GM12878 (cell line): Measurements from ENCODE around the gene NEU3. TPM values are rescaled to one million over a fixed set of nuclear protein-coding genes. Genes with fewer than 3 reads are reported as not detected.

Experiments
- ASH2L ChIP-seq: fragments of 300-600, 200-600 bp; sonication (generic); IDR thresholded peaks from 2 replicates; pipeline ENCODE4 v1.6.1; 2017; ENCODE audit warnings: low read depth, mild to moderate bottlenecking, borderline replicate concordance
- CBFB ChIP-seq: IDR thresholded peaks from 2 replicates; pipeline ENCODE4 v1.6.1; 2016; ENCODE audit warnings: antibody characterized with exemption, low read depth
- CBX3 ChIP-seq: fragments of 200-600 bp; sonication (generic); IDR thresholded peaks from 2 replicates; pipeline ENCODE4 v1.6.1; 2016; ENCODE audit warnings: low read depth, borderline replicate concordance
- CHD4 ChIP-seq: fragments of 200-600 bp; sonication (generic); IDR thresholded peaks from 2 replicates; pipeline ENCODE4 v1.6.1; 2016; ENCODE audit warnings: mild to moderate bottlenecking
- GABPA ChIP-seq: IDR thresholded peaks from 2 replicates; pipeline ENCODE4 v1.6.1; 2014; ENCODE audit warnings: antibody characterized with exemption, low read depth, mild to moderate bottlenecking, inconsistent platforms
- HDAC6 ChIP-seq: fragments of 200-600 bp; sonication (generic); IDR thresholded peaks from one replicate; pipeline ENCODE4 v1.8.0; 2017; ENCODE audit warnings: antibody characterized with exemption; ENCODE audit not compliant: unreplicated experiment
- HDGF ChIP-seq: fragments of 450-650 bp; IDR thresholded peaks from 2 replicates; pipeline ENCODE4 v1.6.1; 2016; ENCODE audit warnings: antibody characterized with exemption
- IKZF2 ChIP-seq, 2 experiments: fragments of 450-650 bp; IDR thresholded peaks; 2 replicates each; pipeline ENCODE4 v1.6.1; 2017; ENCODE audit warnings: mild to moderate bottlenecking in 2 of 2, moderate library complexity in 2 of 2
- MAX ChIP-seq: IDR thresholded peaks from 2 replicates; pipeline ENCODE4 v1.6.1; 2012; ENCODE audit warnings: low read depth, low read length, improper control_type of control experiment
- MEF2B ChIP-seq: fragments of 450-650 bp; IDR thresholded peaks from 2 replicates; pipeline ENCODE4 v1.6.1; 2018; ENCODE audit warnings: mild to moderate bottlenecking, moderate library complexity; ENCODE audit not compliant: partially characterized antibody, poor library complexity, severe bottlenecking
- NR2C2 ChIP-seq: IDR thresholded peaks from 2 replicates; pipeline ENCODE4 v1.6.1; 2011; ENCODE audit warnings: borderline replicate concordance, low read depth; ENCODE audit not compliant: control insufficient read depth, insufficient read length
- PML ChIP-seq: IDR thresholded peaks from 2 replicates; pipeline ENCODE4 v1.6.1; 2012; ENCODE audit warnings: low read length, inconsistent platforms
- RAD51 ChIP-seq: fragments of 450-650 bp; IDR thresholded peaks from 2 replicates; pipeline ENCODE4 v1.6.1; 2016; ENCODE audit warnings: moderate library complexity, mild to moderate bottlenecking, inconsistent platforms
- RFX5 ChIP-seq: IDR thresholded peaks from 2 replicates; pipeline ENCODE4 v1.6.1; 2011; ENCODE audit warnings: low read depth, low read length, improper control_type of control experiment
- RUNX3 ChIP-seq: IDR thresholded peaks from 2 replicates; pipeline ENCODE4 v1.6.1; 2012; ENCODE audit warnings: low read length, inconsistent platforms
- USF1 ChIP-seq: IDR thresholded peaks from 2 replicates; pipeline ENCODE4 v1.6.1; 2011; ENCODE audit warnings: borderline replicate concordance, low read depth, mild to moderate bottlenecking, moderate library complexity, mixed read lengths, low read length; ENCODE audit not compliant: insufficient read depth; ENCODE audit errors: extremely low read length
- ZNF274 ChIP-seq: IDR thresholded peaks from one replicate; pipeline ENCODE4 v1.8.0; 2011; ENCODE audit not compliant: insufficient read length, insufficient read depth
- ZNF622 ChIP-seq: fragments of 450-650 bp; IDR thresholded peaks from 2 replicates; pipeline ENCODE4 v1.6.1; 2017; ENCODE audit warnings: mild to moderate bottlenecking, inconsistent platforms
- polyA plus RNA-seq, 11 experiments: library from polyadenylated mRNA; depleted of rRNA in 4 of 11; unstranded in 6 of 11; stranded (reverse) in 5 of 11; fragments of >200 nt; fragmentation: Nextera tagmentation in 4 of 11; fragmentation: Illumina TruSeq in 1 of 11; extraction: Ambion mirVana in 4 of 11; extraction: Trizol in 1 of 11; gene quantifications; 1 replicate in 1 of 11; 2 replicates in 10 of 11; pipeline versions ENCODE4 v1.2.1 to v1.2.3, GENCODE V29; 2011 to 2016; ENCODE audit warnings: inconsistent platforms in 2 of 11, missing spikeins in 2 of 11, low read depth in 1 of 11
- total RNA-seq, 4 experiments: library from RNA; depleted of rRNA in 3 of 4; stranded (reverse); fragments of >200 nt in 3 of 4; fragmentation: Illumina TruSeq in 1 of 4; extraction: Trizol in 1 of 4; gene quantifications; 2 replicates each; pipeline versions ENCODE4 v1.2.1 to v1.2.3, GENCODE V29; 2013 to 2021
- TF ChIP-seq, protein P1 (sequence below): fragments of 450-650 bp; IDR thresholded peaks from 2 replicates; pipeline ENCODE4 v1.6.1; 2017; ENCODE audit warnings: antibody characterized with exemption, mild to moderate bottlenecking, moderate library complexity
- TF ChIP-seq, protein P2 (sequence below): fragments of 150-350 bp; IDR thresholded peaks from 2 replicates; pipeline ENCODE4 v1.6.1; 2014; ENCODE audit warnings: mild to moderate bottlenecking, low read depth, low read length
- TF ChIP-seq, protein P3 (sequence below): fragments of 450-650 bp; IDR thresholded peaks from 2 replicates; pipeline ENCODE4 v1.6.1; 2017; ENCODE audit warnings: mild to moderate bottlenecking, moderate library complexity

Gene NEU3
- total and polyA plus RNA-seq, 10 of the 15 experiments (the other 5 are each of a cell fraction or from before 2014, with no cell fraction given): 2.5 to 20.3 (median 13.4) TPM

- no peak for TF ChIP-seq USF1
- peak; percentile 24 for TF ChIP-seq MEF2B
- TF ChIP-seq GABPA: peak; percentile 74
- TF ChIP-seq RAD51: no peak
- TF ChIP-seq, protein P1, sequence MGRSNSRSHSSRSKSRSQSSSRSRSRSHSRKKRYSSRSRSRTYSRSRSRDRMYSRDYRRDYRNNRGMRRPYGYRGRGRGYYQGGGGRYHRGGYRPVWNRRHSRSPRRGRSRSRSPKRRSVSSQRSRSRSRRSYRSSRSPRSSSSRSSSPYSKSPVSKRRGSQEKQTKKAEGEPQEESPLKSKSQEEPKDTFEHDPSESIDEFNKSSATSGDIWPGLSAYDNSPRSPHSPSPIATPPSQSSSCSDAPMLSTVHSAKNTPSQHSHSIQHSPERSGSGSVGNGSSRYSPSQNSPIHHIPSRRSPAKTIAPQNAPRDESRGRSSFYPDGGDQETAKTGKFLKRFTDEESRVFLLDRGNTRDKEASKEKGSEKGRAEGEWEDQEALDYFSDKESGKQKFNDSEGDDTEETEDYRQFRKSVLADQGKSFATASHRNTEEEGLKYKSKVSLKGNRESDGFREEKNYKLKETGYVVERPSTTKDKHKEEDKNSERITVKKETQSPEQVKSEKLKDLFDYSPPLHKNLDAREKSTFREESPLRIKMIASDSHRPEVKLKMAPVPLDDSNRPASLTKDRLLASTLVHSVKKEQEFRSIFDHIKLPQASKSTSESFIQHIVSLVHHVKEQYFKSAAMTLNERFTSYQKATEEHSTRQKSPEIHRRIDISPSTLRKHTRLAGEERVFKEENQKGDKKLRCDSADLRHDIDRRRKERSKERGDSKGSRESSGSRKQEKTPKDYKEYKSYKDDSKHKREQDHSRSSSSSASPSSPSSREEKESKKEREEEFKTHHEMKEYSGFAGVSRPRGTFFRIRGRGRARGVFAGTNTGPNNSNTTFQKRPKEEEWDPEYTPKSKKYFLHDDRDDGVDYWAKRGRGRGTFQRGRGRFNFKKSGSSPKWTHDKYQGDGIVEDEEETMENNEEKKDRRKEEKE: no peak
- no peak for TF ChIP-seq ZNF274
- TF ChIP-seq CHD4: no peak
- no peak for TF ChIP-seq ASH2L
- peak; percentile 63; the same call in 1 of the 2 replicates for TF ChIP-seq MAX
- TF ChIP-seq PML: 0 out of 2 replicates have a peak, but pooled peaks have one; percentile 22
- 0 out of 2 replicates have a peak, but pooled peaks have one; percentile 38 for TF ChIP-seq RFX5
- 0 out of 2 replicates have a peak, but pooled peaks have one; percentile 59 for TF ChIP-seq HDGF
- TF ChIP-seq CBFB: 0 out of 2 replicates have a peak, but pooled peaks have one; percentile 44
- no peak for TF ChIP-seq ZNF622
- TF ChIP-seq NR2C2: no peak
- no peak for TF ChIP-seq HDAC6
- no peak for TF ChIP-seq IKZF2 (IDR thresholded peaks at IDR 0.05)
- TF ChIP-seq, protein P2, sequence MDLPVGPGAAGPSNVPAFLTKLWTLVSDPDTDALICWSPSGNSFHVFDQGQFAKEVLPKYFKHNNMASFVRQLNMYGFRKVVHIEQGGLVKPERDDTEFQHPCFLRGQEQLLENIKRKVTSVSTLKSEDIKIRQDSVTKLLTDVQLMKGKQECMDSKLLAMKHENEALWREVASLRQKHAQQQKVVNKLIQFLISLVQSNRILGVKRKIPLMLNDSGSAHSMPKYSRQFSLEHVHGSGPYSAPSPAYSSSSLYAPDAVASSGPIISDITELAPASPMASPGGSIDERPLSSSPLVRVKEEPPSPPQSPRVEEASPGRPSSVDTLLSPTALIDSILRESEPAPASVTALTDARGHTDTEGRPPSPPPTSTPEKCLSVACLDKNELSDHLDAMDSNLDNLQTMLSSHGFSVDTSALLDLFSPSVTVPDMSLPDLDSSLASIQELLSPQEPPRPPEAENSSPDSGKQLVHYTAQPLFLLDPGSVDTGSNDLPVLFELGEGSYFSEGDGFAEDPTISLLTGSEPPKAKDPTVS: no peak
- no peak for TF ChIP-seq CBX3
- TF ChIP-seq RUNX3: peak; percentile 3; the same call in 1 of the 2 replicates
- TF ChIP-seq, protein P3, sequence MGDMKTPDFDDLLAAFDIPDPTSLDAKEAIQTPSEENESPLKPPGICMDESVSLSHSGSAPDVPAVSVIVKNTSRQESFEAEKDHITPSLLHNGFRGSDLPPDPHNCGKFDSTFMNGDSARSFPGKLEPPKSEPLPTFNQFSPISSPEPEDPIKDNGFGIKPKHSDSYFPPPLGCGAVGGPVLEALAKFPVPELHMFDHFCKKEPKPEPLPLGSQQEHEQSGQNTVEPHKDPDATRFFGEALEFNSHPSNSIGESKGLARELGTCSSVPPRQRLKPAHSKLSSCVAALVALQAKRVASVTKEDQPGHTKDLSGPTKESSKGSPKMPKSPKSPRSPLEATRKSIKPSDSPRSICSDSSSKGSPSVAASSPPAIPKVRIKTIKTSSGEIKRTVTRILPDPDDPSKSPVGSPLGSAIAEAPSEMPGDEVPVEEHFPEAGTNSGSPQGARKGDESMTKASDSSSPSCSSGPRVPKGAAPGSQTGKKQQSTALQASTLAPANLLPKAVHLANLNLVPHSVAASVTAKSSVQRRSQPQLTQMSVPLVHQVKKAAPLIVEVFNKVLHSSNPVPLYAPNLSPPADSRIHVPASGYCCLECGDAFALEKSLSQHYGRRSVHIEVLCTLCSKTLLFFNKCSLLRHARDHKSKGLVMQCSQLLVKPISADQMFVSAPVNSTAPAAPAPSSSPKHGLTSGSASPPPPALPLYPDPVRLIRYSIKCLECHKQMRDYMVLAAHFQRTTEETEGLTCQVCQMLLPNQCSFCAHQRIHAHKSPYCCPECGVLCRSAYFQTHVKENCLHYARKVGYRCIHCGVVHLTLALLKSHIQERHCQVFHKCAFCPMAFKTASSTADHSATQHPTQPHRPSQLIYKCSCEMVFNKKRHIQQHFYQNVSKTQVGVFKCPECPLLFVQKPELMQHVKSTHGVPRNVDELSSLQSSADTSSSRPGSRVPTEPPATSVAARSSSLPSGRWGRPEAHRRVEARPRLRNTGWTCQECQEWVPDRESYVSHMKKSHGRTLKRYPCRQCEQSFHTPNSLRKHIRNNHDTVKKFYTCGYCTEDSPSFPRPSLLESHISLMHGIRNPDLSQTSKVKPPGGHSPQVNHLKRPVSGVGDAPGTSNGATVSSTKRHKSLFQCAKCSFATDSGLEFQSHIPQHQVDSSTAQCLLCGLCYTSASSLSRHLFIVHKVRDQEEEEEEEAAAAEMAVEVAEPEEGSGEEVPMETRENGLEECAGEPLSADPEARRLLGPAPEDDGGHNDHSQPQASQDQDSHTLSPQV: no peak
Observed at GRCh38 chr11:74988541-74989259, at the start of gene NEU3 (continued).
